ENCODE data around the gene CDK6. TPM values are rescaled to one million over a fixed set of nuclear protein-coding genes. Genes with fewer than 3 reads are reported as not detected.

CDK6 gene
- polyA plus RNA-seq, 2 of the 4 experiments (the other 2 are of a cell fraction): 13.6 to 25.9 TPM

DNA sequence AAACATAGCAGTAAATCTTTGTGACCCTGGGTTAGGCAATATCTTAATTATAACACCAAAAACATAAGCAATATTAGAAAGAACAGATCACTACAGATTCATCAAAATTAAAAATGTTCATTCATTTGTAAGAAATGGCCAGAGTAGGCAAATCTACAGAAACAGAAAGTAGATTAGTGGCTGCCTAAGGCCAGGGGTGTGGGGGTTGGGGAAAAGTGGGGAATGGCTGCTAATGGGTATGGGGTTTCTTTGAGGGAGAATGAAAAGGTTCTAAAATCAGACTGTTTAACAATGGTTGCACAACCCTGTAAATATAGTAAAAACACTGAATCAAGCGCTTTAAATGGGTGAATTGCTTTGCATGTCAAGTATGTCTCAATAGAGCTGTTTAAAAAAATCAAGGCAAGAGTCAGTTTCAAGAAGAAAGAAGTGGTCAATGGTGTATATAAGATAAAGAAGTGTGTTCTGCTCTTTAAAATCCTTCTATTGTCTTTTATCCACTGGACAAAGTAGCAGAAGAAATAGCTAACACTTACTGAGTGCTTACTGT is 42.6 kb downstream of the CDK6 start:
- CTCF ChIA-PET: interaction anchor here (1.1 to 1.3 kb wide), 3 partner anchors 10 to 173 kb away, joined by 3 to 8 read pairs (median 3); no protein-coding TSS in a partner anchor
- peaks cover 80% of the 10 kb centered on the region for H3K4me1 ChIP-seq
- WGBS (ENCODE audit: missing lambda C conversion rate): 85% methylated on average over 1 of the region's 1 CpG
- TF ChIP-seq, protein P1, sequence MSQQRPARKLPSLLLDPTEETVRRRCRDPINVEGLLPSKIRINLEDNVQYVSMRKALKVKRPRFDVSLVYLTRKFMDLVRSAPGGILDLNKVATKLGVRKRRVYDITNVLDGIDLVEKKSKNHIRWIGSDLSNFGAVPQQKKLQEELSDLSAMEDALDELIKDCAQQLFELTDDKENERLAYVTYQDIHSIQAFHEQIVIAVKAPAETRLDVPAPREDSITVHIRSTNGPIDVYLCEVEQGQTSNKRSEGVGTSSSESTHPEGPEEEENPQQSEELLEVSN (IDR thresholded peaks at IDR 0.05; ENCODE audit: borderline replicate concordance, low read depth): no peak
- TF ChIP-seq CHD2 (IDR thresholded peaks at IDR 0.05; ENCODE audit: low read length, partially characterized antibody) (no peak), EHF (CRISPR knock-in tag; IDR thresholded peaks at IDR 0.05) (no peak), NPAS2 (CRISPR knock-in tag; IDR thresholded peaks at IDR 0.05; ENCODE audit: borderline replicate concordance) (no peak), NFE2L2 (conservative IDR thresholded peaks at IDR 0.05; ENCODE audit: low read length) (no peak), NR3C1 (IDR thresholded peaks at IDR 0.05) (no peak), RARB (CRISPR knock-in tag; IDR thresholded peaks at IDR 0.05) (no peak), JUNB (IDR thresholded peaks at IDR 0.05) (no peak), FOXS1 (CRISPR knock-in tag; IDR thresholded peaks at IDR 0.05) (no peak), ESRRA (IDR thresholded peaks at IDR 0.05; ENCODE audit: borderline replicate concordance, low read length) (no peak), MYC (IDR thresholded peaks at IDR 0.05; ENCODE audit: borderline replicate concordance, low read length) (no peak), MAFK (IDR thresholded peaks at IDR 0.05; ENCODE audit: partially characterized antibody) (no peak), SMC3 (IDR thresholded peaks at IDR 0.05) (no peak), RCOR1 (IDR thresholded peaks at IDR 0.05; ENCODE audit: low read depth, low read length) (no peak), CEBPB (IDR thresholded peaks at IDR 0.05) (no peak), CHD4 (IDR thresholded peaks at IDR 0.05; ENCODE audit: borderline replicate concordance) (no peak), RAD21 (conservative IDR thresholded peaks at IDR 0.05 in 1 of 2, IDR thresholded peaks at IDR 0.05 in 1 of 2) (no peak), FOSB (CRISPR knock-in tag; IDR thresholded peaks at IDR 0.05) (no peak), CBX8 (IDR thresholded peaks at IDR 0.05) (no peak)
- TF ChIP-seq, protein P2, sequence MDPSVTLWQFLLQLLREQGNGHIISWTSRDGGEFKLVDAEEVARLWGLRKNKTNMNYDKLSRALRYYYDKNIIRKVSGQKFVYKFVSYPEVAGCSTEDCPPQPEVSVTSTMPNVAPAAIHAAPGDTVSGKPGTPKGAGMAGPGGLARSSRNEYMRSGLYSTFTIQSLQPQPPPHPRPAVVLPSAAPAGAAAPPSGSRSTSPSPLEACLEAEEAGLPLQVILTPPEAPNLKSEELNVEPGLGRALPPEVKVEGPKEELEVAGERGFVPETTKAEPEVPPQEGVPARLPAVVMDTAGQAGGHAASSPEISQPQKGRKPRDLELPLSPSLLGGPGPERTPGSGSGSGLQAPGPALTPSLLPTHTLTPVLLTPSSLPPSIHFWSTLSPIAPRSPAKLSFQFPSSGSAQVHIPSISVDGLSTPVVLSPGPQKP (IDR thresholded peaks at IDR 0.05; ENCODE audit: low read depth, low read length): no peak
- POLR2A ChIA-PET: no interaction called here
- no peak for FAIRE-seq
- peak overlapping the region in 1 of 2 experiments; percentile 55; a peak in 2 of 6 replicates for H3K27ac ChIP-seq
- DNase-seq (ENCODE audit: low read depth in 1 of 2, low spot score in 1 of 2): no peak
- peaks cover 14% of the 10 kb centered on the region for H3K9me3 ChIP-seq
- no peak overlapping the region for H3K4me3 ChIP-seq
- ATAC-seq: no peak
- peak overlapping the region; percentile 20 for H3K4me2 ChIP-seq

DNA sequence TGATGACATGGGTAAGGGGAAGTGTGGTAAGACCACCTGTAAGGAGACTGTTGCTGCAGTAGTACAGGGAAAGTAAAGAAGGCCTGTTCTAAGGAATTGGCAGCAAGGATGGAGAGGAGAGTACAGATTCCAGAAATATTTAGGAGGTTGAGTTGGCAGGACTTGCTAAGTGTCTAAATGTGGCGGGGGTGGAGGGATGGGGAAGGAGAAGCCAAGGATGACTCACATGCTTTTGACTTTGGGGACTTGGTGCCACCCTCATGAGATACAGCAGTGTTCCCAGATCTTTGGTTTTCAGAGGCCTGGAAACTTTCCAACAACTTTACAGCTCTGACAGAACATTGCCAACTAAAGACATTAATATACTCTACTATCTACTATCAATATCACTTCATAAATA is 45.4 kb downstream of the CDK6 start:
- ChIA-PET POLR2A (no interaction called here), CTCF (interaction anchor here (0.8 to 1.3 kb wide), 3 partner anchors 9 to 200 kb away, joined by 3 read pairs; partner anchors contain the start of gene FAM133B)
- peak in 1 of 2 experiments; percentile 17; a peak in 1 of 6 replicates for ATAC-seq
- Histone ChIP-seq H3K27ac (peak overlapping the region; percentile 20 to 39; a peak in 2 of 6 replicates), H3K4me2 (peak overlapping the region; percentile 16; the same call in 2 of the 3 replicates), H3K4me1 (peaks cover 57% of the 10 kb centered on the region), H3K9me3 (peaks cover 24% of the 10 kb centered on the region), H3K4me3 (no peak overlapping the region)
- WGBS (ENCODE audit: missing lambda C conversion rate): 88% methylated on average over 1 of the region's 1 CpG
- no peak for TF ChIP-seq RARB (CRISPR knock-in tag; IDR thresholded peaks at IDR 0.05)
- TF ChIP-seq, protein P3, sequence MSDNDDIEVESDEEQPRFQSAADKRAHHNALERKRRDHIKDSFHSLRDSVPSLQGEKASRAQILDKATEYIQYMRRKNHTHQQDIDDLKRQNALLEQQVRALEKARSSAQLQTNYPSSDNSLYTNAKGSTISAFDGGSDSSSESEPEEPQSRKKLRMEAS (IDR thresholded peaks at IDR 0.05): 0 out of 2 replicates have a peak, but pooled peaks have one; percentile 18
- no peak for TF ChIP-seq CBX2 (IDR thresholded peaks at IDR 0.05; ENCODE audit: borderline replicate concordance, low read depth)
- TF ChIP-seq NPAS2 (CRISPR knock-in tag; IDR thresholded peaks at IDR 0.05; ENCODE audit: borderline replicate concordance): no peak
- no peak for TF ChIP-seq CHD2 (IDR thresholded peaks at IDR 0.05; ENCODE audit: low read length, partially characterized antibody)
- no peak for TF ChIP-seq POLR2AphosphoS2 (conservative IDR thresholded peaks at IDR 0.05; ENCODE audit: low read length)
- TF ChIP-seq, protein P2 (IDR thresholded peaks at IDR 0.05; ENCODE audit: low read depth, low read length): no peak
- no peak for TF ChIP-seq FOSL2 (IDR thresholded peaks at IDR 0.05)
- TF ChIP-seq FOSL2 (CRISPR knock-in tag; IDR thresholded peaks at IDR 0.05): 0 out of 2 replicates have a peak, but pooled peaks have one; percentile 4
- no peak for TF ChIP-seq CBX8 (IDR thresholded peaks at IDR 0.05)
- no peak for TF ChIP-seq MAFK (IDR thresholded peaks at IDR 0.05; ENCODE audit: partially characterized antibody)
- FAIRE-seq: no peak
- DNase-seq (ENCODE audit: low read depth in 1 of 2, low spot score in 1 of 2): no peak

Data from A549 (cell line).